Spleen (tissue), 11 donors: ENCODE data around the gene NOLC1. TPM values are rescaled to one million over a fixed set of nuclear protein-coding genes. Genes with fewer than 3 reads are reported as not detected.

ENCODE experiments used
- DNase-seq: peaks from one replicate; pipeline ENCODE4 v3.0.0-alpha.2; 2020
- H3K27ac ChIP-seq, 8 donors: fragments of 200-600 bp; sonication (generic) in 7 of 8; 1 replicate in 4 of 8; 2 replicates in 4 of 8; pipeline versions ENCODE4 v1.5.0 to v1.8.0; 2016 to 2021; ENCODE audit warnings: inconsistent platforms in 4 of 8, mild to moderate bottlenecking in 4 of 8, moderate library complexity in 1 of 8
- H3K27me3 ChIP-seq, 7 donors: fragments of 200-600 bp; sonication (generic) in 6 of 7; replicated peaks in 1 of 7; 1 replicate in 4 of 7; 2 replicates in 3 of 7; pipeline versions ENCODE4 v1.5.0 to v1.8.0; 2016 to 2021; ENCODE audit warnings: inconsistent platforms in 3 of 7, mild to moderate bottlenecking in 1 of 7
- H3K36me3 ChIP-seq, 6 donors: fragments of 200-600 bp; sonication (generic) in 5 of 6; 1 replicate in 4 of 6; 2 replicates in 2 of 6; pipeline versions ENCODE4 v1.5.0 to v1.8.0; 2016 to 2021; ENCODE audit warnings: inconsistent platforms in 2 of 6
- H3K4me1 ChIP-seq, 6 donors: fragments of 200-600 bp; sonication (generic) in 5 of 6; 1 replicate in 3 of 6; 2 replicates in 3 of 6; pipeline versions ENCODE4 v1.5.0 to v1.8.0; 2016 to 2021; ENCODE audit warnings: inconsistent platforms in 3 of 6
- H3K4me3 ChIP-seq, 8 donors: fragments of 200-600 bp; sonication (generic) in 7 of 8; 1 replicate in 4 of 8; 2 replicates in 4 of 8; pipeline versions ENCODE4 v1.5.0 to v1.8.0; 2016 to 2021; ENCODE audit warnings: inconsistent platforms in 4 of 8, mild to moderate bottlenecking in 4 of 8, moderate library complexity in 2 of 8
- H3K9me3 ChIP-seq, 8 donors: fragments of 200-600 bp; sonication (generic) in 7 of 8; 1 replicate in 4 of 8; 2 replicates in 4 of 8; pipeline versions ENCODE4 v1.5.0 to v1.8.0; 2016 to 2021; ENCODE audit warnings: inconsistent platforms in 4 of 8
- CTCF ChIP-seq, 11 experiments: fragments of 200-600 bp in 7 of 11; fragments of 450-650 bp in 4 of 11; sonication (generic) in 4 of 11; IDR thresholded peaks in 8 of 11; conservative IDR thresholded peaks in 3 of 11; 1 replicate in 7 of 11; 2 replicates in 4 of 11; pipeline versions ENCODE4 v1.4.0 to v1.8.0; 2016 to 2021; ENCODE audit warnings: antibody characterized with exemption in 11 of 11, inconsistent platforms in 4 of 11, mild to moderate bottlenecking in 1 of 11
- POLR2A ChIP-seq, 3 donors: fragments of 450-650 bp; IDR thresholded peaks; one replicate each; pipeline ENCODE4 v1.5.1; 2017; ENCODE audit warnings: antibody characterized with exemption in 3 of 3, mild to moderate bottlenecking in 1 of 3
- POLR2AphosphoS5 ChIP-seq, 3 donors: sonication (generic); formaldehyde crosslinking; IDR thresholded peaks; one replicate each; pipeline ENCODE4 v1.5.1; 2017; ENCODE audit warnings: antibody characterized with exemption in 3 of 3
- WGBS, 5 donors: extraction: QIAGEN DNeasy Blood & Tissue Kit in 3 of 5; methylation state at CpG; one replicate each; pipeline versions ENCODE4 v1.1.5 to v1.1.7; 2013 to 2018; 5-methylcytosine and 5-hydroxymethylcytosine counted together
- intact Hi-C: fragments of 100-400 bp; cut with DNase I; formaldehyde crosslinking; loops from one replicate; pipeline ENCODE4 v1.15.0; 2023; ENCODE audit warnings: low total_unique reads
- polyA plus RNA-seq, 3 donors: library from polyadenylated mRNA; stranded (reverse); fragments of 200-250 nt; gene quantifications; one replicate each; pipeline ENCODE4 v1.2.1, GENCODE V29; 2013
- total RNA-seq, 7 donors: library from RNA; depleted of rRNA in 3 of 7; stranded (reverse); fragments of >200 nt in 3 of 7; fragmentation: NEBNext Ultra II Directional in 4 of 7; extraction: Animal tissue kit (Norgen Biotek cat#: 25700) in 4 of 7; gene quantifications; one replicate each; pipeline versions ENCODE4 v1.1.0 to v1.2.1, GENCODE V29; 2016 to 2021
- donor health status: healthy with polysubstance abuse.
- donor health status: DM: no; HTN: no; CAD: no; lungs with moderate emphysema.
- donor health status: DM: no; HTN: no; CAD: no.
- donor health status: Bipolar disorder and iron deficiency.
- donor health status: healthy.
- donor health status: DM: no; HTN: no; CAD: no.
- donor health status: DM: yes; HTN: yes; CAD: no.

The NOLC1 gene
- total and polyA plus RNA-seq, 10 donors = 24.6 to 60.0 (median 39.0) TPM

DNA sequence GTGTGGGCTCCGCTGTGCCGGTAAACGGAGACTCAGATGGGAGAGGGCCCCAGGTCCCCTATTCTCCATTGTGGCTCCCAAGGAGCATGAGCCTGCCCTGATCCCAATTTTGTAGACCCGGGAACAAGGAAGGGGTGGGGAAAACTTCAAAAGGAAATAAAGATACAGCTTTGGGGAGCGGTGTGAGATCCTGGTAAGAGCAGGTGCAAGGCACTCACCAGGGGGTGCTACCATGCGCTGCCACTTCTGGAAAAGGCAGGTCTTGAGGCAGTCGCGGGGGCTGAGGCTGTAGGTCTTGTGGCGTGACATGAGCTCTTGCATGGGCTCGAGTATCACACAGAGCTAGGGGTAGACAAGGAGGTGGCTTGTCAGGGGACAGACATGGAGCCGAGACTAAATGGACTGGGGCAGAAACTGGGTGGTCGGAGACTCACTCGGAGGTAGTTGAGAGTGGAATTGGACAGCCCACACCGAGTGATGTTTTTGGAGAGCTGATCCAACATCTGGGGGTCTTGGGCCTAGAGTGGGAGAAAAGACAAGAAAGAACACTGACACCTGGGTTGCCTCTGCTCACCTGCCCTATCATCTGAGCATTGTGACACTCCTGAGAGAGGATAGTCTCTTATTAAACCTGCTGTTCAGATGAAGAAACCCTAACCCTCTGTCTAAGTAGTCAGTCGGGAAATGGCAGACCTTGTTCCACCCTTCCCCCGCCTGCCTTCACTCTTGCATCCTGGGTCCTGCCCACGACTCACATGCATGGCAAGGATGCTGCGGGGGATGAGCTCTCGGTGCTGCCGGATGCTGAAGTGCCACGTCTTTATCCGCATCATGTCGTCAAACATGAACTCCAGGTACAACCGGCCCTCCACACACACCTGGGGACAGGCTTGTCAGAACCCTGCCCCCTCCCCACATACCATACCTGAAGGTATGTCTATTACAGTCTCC lies 42.7 kb upstream of the NOLC1 start:
- Histone ChIP-seq H3K36me3 (peaks cover 4 to 66% (median 53%) of the 10 kb centered on the region in 6 donors), H3K4me3 (no peak overlapping the region), H3K9me3 (no peaks in the 10 kb centered on the region), H3K27me3 (no peaks in the 10 kb centered on the region), H3K4me1 (peaks cover 14 to 43% (median 27%) of the 10 kb centered on the region in 6 donors), H3K27ac (no peak overlapping the region)
- intact Hi-C loops = loop anchor here (10.0 kb wide), 1 partner anchor 45 kb away; the partner anchor contains the start of gene HPS6
- TF ChIP-seq POLR2AphosphoS5 (IDR thresholded peaks at IDR 0.05) (peak in 2 of 3 donors; percentile 10 to 13), POLR2A (IDR thresholded peaks at IDR 0.05) (no peak)
- 91 to 94% (median 94%) methylated on average over 24 of the region's 24 CpGs for WGBS, 5 donors
- DNase-seq = no peak

DNA sequence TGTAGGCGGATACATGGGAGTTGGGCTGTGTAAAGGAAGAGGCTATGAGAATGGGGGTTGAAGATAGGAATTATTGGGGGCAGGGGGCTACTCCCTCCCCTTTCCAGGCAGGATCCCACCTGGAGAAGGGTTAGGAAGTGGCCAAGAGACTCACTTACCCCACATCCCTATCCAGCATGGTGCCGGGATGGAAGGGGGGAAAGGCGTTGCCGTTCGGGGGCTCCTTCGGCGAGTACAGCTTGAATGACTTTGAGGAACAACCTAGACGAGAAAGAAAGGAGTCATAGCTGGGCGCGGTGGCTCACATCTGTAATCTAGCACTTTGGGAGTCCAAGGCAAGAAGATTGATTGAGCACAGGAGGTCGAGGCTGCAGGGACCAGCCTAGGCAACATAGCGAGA lies 40.9 kb upstream of the NOLC1 start:
- no peak overlapping the region for H3K4me3 ChIP-seq
- intact Hi-C loops = loop anchor here (10.0 kb wide), 1 partner anchor 46 kb away; the partner anchor contains the start of gene HPS6
- H3K36me3 ChIP-seq = peaks cover 4 to 56% (median 53%) of the 10 kb centered on the region in 6 donors
- 87 to 97% (median 94%) methylated on average over 12 of the region's 12 CpGs for WGBS, 5 donors
- H3K4me1 ChIP-seq = peaks cover 26 to 50% (median 39%) of the 10 kb centered on the region in 6 donors
- no peaks in the 10 kb centered on the region for H3K27me3 ChIP-seq
- no peak for DNase-seq
- TF ChIP-seq POLR2AphosphoS5 (IDR thresholded peaks at IDR 0.05) (no peak), CTCF (IDR thresholded peaks at IDR 0.05 in 8 of 11, conservative IDR thresholded peaks at IDR 0.05 in 3 of 11) (no peak), POLR2A (IDR thresholded peaks at IDR 0.05) (no peak)
- no peak overlapping the region for H3K27ac ChIP-seq
- H3K9me3 ChIP-seq = no peaks in the 10 kb centered on the region

DNA sequence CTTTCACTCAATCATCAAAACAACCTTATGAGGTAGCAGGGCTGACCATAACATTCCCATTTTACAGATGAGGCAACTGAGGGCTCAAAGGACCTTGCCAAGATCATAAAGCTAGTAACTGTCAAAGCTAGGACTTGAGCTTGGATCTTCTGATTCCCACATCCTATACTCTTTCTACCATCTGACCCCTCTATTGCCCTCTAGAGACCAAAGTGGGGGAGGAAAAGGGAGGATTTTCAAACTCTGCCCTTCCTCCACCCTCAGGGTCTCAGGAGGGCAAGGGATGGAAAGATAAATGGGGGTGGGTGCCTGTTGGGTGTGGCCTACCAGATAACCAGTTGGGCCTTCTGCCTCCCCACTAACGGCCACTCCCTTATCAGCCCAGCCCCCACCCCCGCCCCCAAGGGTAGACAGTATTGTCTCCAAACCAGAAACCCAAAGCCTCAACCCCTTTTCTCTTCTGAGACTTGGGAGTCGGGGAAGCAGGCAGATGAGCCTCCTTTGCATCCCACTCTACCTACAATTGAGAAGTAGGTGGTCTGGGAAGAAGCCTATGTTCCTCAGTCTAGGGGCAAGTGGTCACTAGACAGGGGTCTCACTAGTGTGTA lies 39.9 kb upstream of the NOLC1 start:
- Histone ChIP-seq H3K4me1 (peaks cover 37 to 60% (median 50%) of the 10 kb centered on the region in 6 donors), H3K9me3 (no peaks in the 10 kb centered on the region), H3K27me3 (no peaks in the 10 kb centered on the region), H3K4me3 (no peak overlapping the region), H3K36me3 (peaks cover 4 to 46% (median 44%) of the 10 kb centered on the region in 6 donors), H3K27ac (peak overlapping the region in 2 of 8 donors; percentile 97 to 99)
- no peak for TF ChIP-seq POLR2A (IDR thresholded peaks at IDR 0.05)
- DNase-seq = no peak
- WGBS, 5 donors = 60 to 79% (median 65%) methylated on average over 3 of the region's 3 CpGs
- intact Hi-C loops = loop anchor here (10.0 kb wide), 1 partner anchor 48 kb away; the partner anchor contains the start of gene HPS6

DNA sequence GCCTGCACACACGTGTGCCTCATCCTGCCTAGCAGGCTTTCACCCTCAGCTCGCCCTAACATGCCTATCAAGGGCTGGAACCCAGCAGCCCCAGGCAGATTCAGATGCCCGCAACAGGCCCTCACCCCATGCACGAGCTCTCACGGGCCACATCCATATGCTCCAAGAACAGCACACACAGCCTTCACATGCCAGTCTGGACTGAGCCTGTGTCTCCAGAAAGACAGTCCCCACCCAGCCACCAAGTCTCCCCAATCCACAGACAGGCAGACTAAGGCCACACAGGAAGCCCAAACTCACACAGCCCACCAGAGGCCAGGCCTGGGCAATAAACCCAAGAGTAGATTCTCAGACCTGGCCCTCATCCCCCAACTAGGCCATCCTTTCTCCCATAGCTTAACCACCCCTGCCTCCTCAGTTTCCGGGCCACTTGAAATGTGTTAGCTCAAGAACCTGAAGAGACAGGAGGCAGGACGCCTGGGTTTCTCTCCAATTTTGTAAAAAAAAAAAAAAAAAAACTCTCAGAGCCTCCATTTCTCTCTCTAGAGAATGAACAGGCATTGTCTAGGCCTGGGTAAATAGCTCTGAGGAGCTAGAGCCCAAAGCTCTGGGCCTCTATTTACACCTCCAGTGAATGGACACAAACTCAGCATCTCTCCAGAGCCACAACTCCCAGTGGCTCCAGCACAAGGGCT lies 38.8 kb upstream of the NOLC1 start:
- Histone ChIP-seq H3K36me3 (peaks cover 4 to 35% (median 33%) of the 10 kb centered on the region in 6 donors), H3K9me3 (no peaks in the 10 kb centered on the region), H3K4me1 (peaks cover 48 to 71% (median 61%) of the 10 kb centered on the region in 6 donors), H3K27ac (peak overlapping the region in 4 of 8 donors; percentile 96 to 99 (median 98)), H3K27me3 (no peaks in the 10 kb centered on the region), H3K4me3 (peak overlapping the region in 7 of 8 donors; percentile 60 to 97 (median 77))
- DNase-seq = no peak
- TF ChIP-seq POLR2AphosphoS5 (IDR thresholded peaks at IDR 0.05) (no peak), CTCF (IDR thresholded peaks at IDR 0.05 in 8 of 11, conservative IDR thresholded peaks at IDR 0.05 in 3 of 11) (no peak), POLR2A (IDR thresholded peaks at IDR 0.05) (no peak)
- intact Hi-C loops = loop anchor here (10.0 kb wide), 1 partner anchor 49 kb away; the partner anchor contains the start of gene HPS6
- 47 to 62% (median 57%) methylated on average over 7 of the region's 7 CpGs for WGBS, 5 donors
